Measurements from ENCODE around the gene MPRIP. TPM values are rescaled to one million over a fixed set of nuclear protein-coding genes. Genes with fewer than 3 reads are reported as not detected.

Gene MPRIP
- total RNA-seq, 1 donor from 2014 or later: 94.8 TPM

GRCh38 chr17:17028059-17028877 is 14.0 kb upstream of the MPRIP start:
- DNase-seq (ENCODE audit: low read depth in 2 of 2): peak; percentile 44 to 61

- no peak for DNase-seq (ENCODE audit: low read depth in 2 of 2)
Measured at GRCh38 chr17:17028878-17029535, 13.2 kb upstream of the MPRIP start.

GRCh38 chr17:17029938-17030337 is 12.3 kb upstream of the MPRIP start:
- DNase-seq (ENCODE audit: low read depth in 2 of 2): no peak

GRCh38 chr17:17030515-17031211 is 11.6 kb upstream of the MPRIP start:
- peak in 1 of 2 donors; percentile 22 for DNase-seq (ENCODE audit: low read depth in 2 of 2)

- peak; percentile 76 to 79 for DNase-seq (ENCODE audit: low read depth in 2 of 2)
Measured at GRCh38 chr17:17032131-17032692, 10.0 kb upstream of the MPRIP start.

DNA sequence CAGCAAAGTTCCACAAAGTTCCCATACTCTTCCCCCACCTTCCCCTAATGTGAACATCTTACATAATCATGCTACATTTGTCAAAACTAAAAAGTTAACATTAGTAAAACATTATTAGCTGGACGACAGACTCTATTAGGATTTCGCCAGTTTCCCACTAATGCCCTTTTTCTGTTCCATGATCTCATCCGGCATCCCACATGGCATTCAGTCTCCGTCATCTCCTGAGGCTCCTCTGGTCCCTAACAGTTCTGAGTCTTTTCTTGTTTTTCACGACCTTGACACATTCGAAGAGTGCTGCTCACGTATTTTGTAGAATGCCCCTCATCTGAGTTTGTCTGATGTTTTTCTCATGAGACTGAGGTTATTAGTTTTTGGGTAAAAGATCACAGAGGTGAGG is 8.8 kb upstream of the MPRIP start:
- DNase-seq (ENCODE audit: low read depth in 2 of 2): no peak

- no peak for DNase-seq (ENCODE audit: low read depth in 2 of 2)
Measured at GRCh38 chr17:17034026-17034425, 8.2 kb upstream of the MPRIP start.

DNA sequence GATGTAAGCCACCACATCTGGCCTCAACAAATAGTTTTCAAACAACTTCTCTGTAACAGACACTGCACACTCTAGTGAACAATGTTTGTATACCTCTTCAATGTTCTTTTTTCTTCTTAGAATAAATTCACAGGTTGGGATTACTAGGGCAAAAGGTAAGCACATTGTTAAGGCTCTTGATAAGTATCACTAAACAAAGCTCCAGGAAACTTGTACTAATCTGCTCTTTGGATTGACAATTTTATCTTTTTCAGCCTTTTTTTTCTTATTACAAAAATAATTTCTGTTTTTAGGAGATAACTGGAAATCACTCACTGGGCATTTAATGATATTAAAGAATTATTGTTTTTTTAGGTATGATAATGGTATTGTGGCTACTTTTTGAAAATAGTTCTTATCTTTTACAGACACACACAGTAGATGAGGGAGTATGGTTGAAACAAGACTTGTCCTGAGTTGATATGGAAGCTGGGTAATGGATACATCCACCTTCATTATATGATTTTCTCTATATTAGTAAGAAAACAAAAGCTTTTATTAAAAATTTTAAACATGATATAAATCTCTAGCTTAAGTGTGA is 7.7 kb upstream of the MPRIP start:
- DNase-seq (ENCODE audit: low read depth in 2 of 2): no peak

GRCh38 chr17:17035490-17035889 is 6.8 kb upstream of the MPRIP start:
- DNase-seq (ENCODE audit: low read depth in 2 of 2): no peak

DNA sequence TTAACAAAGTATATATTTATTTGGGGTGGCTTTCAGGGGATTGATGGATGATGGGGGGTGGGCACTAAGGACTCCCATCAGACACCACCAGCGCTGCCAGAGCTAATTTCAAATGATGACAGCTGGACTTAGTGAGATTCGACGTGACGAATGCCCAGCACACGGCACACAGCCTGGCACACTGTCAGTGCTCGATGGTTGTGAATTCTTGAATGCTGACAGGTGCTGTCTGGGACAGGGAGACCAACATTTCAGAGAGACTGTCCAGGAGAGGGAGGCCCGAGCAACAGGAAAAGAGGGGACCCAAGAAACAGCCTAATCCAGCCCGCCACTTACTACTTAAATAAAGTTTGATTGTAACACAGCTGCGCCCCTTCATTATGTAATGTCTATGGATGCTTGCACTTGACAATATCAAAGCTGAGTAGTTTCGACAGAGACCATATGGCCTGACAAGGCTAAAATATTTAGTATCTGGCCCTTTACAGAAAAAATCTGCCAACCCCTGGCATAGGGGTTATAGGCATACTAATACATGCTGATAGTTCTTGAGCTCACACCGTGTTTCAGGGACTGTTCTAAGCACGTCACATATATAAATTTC is 6.2 kb upstream of the MPRIP start:
- DNase-seq (ENCODE audit: low read depth in 2 of 2): no peak

- DNase-seq (ENCODE audit: low read depth in 2 of 2): no peak
Measured at GRCh38 chr17:17036524-17036998, 5.7 kb upstream of the MPRIP start.

GRCh38 chr17:17039911-17040310 is 2.3 kb upstream of the MPRIP start:
- no peak for DNase-seq (ENCODE audit: low read depth in 2 of 2)

DNA sequence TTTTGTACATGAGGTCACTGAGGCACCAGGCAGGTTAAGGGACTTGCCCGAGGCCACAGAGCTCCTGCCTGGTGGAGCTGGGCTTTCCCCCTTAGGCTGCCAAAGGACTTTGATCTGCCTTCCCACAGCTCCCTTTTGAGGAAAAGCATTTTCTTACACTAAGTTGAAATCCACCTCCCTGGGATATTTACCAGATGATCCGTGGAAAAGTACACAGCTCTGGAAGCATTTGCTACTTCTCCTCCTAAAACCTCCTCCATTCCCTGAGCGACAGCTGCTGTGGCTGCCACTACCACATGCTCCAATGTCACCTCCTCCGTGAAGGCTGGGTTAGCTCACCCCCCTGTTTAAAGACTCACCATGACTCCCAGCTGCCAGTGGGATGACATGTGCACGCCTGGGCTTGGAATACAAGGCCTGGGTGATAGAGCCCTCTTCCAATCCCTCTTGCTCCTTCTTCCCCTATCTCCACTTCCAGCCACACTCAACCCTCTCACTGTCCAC is 1.2 kb upstream of the MPRIP start:
- DNase-seq (ENCODE audit: low read depth in 2 of 2): no peak

DNA sequence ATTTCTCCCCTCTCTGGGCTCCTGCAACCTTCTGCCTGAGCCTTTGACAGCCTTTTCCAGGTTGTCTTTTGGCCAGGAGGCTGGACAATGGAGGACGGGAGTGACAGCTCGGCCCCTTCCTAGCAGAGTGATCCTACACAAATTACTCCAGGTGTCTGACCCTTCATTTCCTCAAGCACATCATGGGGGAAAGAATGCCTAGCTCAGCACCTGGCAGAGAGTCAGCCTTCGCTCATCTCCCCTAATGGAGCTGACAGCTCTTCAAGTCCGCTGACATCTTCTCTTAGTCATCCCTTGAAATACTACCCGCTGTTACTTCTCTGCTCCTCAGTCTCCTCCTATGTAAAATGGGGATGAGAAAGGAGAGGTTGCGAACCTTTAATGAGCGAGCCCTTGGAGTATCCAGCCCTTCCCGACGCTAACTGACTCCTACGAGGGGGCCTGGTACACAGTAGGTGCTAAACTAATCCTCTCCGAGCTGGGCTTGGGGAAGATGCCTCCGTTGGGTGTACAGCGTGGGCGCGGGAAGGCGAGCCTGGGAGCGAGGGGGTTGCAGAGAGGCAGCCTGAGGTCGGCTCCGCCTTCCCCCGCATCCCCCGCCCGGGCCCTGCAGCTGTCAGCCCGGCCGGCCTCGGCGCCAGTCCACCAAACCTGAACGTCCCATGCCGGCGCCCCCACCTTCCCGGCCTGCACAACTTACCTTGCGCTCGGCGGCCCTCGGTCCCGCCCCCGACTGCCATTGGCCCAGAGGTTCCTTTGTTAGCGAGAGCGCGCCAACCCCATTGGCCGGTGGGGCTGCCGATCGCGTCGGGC is 480 bp upstream of the MPRIP start:
- peak; percentile 97 to 99 for DNase-seq (ENCODE audit: low read depth in 2 of 2)

DNA sequence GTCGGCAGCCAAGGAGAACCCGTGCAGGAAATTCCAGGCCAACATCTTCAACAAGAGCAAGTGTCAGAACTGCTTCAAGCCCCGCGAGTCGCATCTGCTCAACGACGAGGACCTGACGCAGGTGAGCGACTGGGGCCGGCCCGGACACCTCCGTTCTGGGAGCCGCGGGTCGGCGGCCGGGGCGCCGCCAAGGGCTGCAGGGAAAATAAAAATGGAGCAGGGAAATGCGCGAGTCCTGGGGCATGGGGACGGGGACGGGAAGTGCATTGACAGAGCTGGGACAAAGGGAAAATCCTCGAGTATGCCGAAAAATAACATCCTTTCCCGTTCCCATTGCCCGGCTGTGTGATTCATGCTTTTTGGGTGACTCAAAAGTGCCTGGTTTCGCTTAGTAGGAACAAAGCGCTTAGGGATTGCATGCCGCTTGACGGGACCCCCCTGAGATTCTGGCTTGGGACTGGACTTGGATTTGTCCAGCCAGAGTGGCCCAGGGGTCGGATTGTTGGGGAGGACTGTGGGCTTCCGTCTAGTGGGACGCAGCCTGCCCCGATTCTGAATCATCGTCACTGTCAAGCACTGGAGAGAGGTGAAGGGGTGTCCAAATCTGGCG is 699 bp downstream of the MPRIP start:
- peak; percentile 67 to 82 for DNase-seq (ENCODE audit: low read depth in 2 of 2)

DNA sequence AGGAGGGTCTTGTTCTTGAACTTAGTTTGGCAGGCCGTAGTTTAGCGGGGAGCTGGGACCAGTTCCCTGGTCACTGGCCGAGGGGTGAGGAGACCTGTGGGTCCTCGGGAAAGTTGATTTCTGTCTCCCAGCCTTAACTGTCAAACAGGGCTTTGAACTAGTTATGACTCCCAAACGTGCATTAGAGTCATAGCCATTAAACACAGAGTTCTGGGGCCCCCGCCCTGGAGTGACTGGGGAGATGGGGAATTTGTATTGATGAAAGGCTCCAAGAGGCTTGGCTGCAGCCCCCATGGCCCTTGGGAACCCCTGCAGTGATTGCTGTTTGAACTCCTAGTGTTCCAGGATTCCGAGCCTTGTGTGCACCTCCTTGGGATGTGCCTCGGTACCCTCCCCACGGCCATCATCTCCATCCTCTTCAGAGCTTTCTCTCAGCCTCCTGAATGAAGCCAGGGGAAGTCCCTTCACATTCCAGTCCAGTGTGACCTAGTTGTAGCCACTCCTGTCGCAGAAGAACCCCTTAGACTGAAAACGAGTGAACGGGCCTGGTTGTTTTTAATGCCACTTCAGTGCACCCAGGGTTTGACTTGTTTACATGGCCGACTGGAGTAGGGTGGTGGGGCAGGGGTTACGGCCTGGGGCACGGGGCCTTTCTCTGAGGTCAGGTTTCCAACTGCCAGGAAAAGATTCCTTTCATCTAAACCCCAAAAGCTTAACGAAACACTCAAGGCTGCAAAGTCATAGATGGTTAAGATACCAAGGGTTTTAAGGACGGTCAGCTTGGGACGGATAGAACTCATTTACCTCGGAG is 1.4 kb downstream of the MPRIP start:
- DNase-seq (ENCODE audit: low read depth in 2 of 2): peak; percentile 28 to 32

DNA sequence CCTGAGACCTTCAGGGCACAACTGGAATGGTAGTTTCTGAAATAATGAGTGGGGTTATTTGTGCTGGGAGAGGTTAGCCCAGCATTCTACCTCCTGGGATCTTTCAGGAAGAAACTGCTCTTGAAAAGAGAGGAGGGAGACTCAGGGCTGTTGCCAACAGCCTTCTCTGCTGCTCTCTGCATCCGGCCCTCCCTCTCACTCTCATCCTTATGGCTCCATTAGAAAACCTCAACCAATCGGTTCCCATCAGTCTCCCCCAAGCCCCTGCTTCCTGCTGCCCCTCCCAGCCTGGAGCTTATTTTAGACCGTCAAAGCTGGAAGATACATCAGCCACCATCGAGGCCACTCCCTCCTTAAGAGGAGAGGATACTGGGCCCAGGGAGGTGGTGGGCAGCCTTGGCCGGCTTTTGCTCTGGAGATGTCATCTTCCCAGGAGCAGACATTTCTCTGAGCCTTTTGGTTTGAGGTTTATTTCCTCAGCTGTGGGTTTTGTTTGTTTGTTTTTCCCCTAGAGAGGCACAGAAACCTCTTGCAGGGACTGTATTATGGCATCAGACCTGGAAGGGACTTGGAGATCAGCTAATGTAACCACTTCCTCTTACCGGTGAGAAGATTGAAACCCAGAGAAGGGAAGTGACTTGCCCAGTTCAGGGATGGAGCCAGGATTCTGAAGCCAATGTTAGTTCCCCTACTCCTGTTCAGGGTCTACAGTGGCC is 2.7 kb downstream of the MPRIP start:
- DNase-seq (ENCODE audit: low read depth in 2 of 2): peak in 1 of 2 donors; percentile 63

- DNase-seq (ENCODE audit: low read depth in 2 of 2): no peak
Measured at GRCh38 chr17:17048106-17048505, 5.8 kb downstream of the MPRIP start.
